ENCODE results near the gene HMGCS2.

DNA sequence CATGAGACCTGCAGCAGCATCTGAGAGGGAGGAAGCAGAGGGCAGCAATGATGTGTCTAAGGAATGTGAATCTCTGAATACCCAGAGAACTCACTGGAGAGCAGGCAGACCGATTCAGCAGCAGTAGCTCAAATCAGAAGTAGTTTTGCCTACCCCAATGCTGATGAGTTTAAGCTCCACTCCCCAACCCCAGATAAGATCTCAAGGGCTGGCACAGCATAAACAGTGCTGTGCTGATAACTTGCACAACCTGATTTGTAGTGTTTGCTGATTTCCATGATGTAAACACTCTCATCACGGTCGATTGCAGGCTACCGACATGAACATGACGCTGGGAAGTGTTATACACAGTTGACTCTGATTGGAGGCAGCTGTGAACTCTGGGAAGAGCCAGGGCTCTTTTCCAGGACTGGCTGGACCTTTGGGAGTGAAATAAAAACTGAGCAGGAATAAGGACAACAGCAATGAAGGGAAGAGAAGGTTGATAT is 11.2 kb upstream of the HMGCS2 start:
- TF ChIP-seq, protein P1, sequence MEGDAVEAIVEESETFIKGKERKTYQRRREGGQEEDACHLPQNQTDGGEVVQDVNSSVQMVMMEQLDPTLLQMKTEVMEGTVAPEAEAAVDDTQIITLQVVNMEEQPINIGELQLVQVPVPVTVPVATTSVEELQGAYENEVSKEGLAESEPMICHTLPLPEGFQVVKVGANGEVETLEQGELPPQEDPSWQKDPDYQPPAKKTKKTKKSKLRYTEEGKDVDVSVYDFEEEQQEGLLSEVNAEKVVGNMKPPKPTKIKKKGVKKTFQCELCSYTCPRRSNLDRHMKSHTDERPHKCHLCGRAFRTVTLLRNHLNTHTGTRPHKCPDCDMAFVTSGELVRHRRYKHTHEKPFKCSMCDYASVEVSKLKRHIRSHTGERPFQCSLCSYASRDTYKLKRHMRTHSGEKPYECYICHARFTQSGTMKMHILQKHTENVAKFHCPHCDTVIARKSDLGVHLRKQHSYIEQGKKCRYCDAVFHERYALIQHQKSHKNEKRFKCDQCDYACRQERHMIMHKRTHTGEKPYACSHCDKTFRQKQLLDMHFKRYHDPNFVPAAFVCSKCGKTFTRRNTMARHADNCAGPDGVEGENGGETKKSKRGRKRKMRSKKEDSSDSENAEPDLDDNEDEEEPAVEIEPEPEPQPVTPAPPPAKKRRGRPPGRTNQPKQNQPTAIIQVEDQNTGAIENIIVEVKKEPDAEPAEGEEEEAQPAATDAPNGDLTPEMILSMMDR (IDR thresholded peaks at IDR 0.05 in 8 of 11, conservative IDR thresholded peaks at IDR 0.05 in 3 of 11), result no peak
- no peak for TF ChIP-seq POLR2AphosphoS5 (IDR thresholded peaks at IDR 0.05)

Data from spleen (tissue), 7 donors.